Lung (tissue), 12 donors: ENCODE data around the gene EFNA3. TPM values are rescaled to one million over a fixed set of nuclear protein-coding genes. Genes with fewer than 3 reads are reported as not detected.
A peak's percentile ranks its signal among the peaks of the same experiment; 100 is the strongest.

ENCODE experiments used
- ATAC-seq: fragments of 200-7000 bp; cut with Tn5 transposase; one replicate; pipeline ENCODE4 v1.9.1; 2020; ENCODE audit warnings: moderate number of reproducible peaks; ENCODE audit not compliant: insufficient read depth, low FRiP score
- DNase-seq, 3 donors: peaks; one replicate each; pipeline ENCODE4 v3.0.0-alpha.2; 2013 to 2017
- H3K27ac ChIP-seq, 2 donors: one replicate each; pipeline ENCODE4 v1.5.1; 2013; ENCODE audit warnings: mild to moderate bottlenecking in 2 of 2, moderate library complexity in 2 of 2, control low read depth in 1 of 2, inconsistent platforms in 1 of 2, low read depth in 1 of 2, low read length in 1 of 2
- H3K27me3 ChIP-seq, 3 donors: one replicate each; pipeline ENCODE4 v1.5.1; 2013; ENCODE audit warnings: low read length in 2 of 3; ENCODE audit not compliant: control insufficient read depth in 3 of 3, insufficient read depth in 3 of 3
- H3K36me3 ChIP-seq, 4 donors: one replicate each; pipeline ENCODE4 v1.5.1; 2013; ENCODE audit warnings: low read length in 4 of 4, mild to moderate bottlenecking in 1 of 4, moderate library complexity in 1 of 4; ENCODE audit not compliant: control insufficient read depth in 4 of 4, insufficient read depth in 4 of 4
- H3K4me1 ChIP-seq, 5 donors: one replicate each; pipeline ENCODE4 v1.5.1; 2013; ENCODE audit warnings: low read length in 5 of 5, mild to moderate bottlenecking in 2 of 5, moderate library complexity in 1 of 5; ENCODE audit not compliant: control insufficient read depth in 5 of 5, insufficient read depth in 5 of 5
- H3K4me3 ChIP-seq: one replicate; pipeline ENCODE4 v1.5.1; 2013; ENCODE audit warnings: mild to moderate bottlenecking, control low read depth, moderate library complexity
- H3K9ac ChIP-seq, 2 donors: one replicate each; pipeline ENCODE4 v1.5.1; 2013; ENCODE audit warnings: low read length in 2 of 2, control low read depth in 1 of 2; ENCODE audit not compliant: insufficient read depth in 1 of 2
- H3K9me3 ChIP-seq, 4 donors: one replicate each; pipeline ENCODE4 v1.5.1; 2013; ENCODE audit warnings: low read length in 3 of 4, mild to moderate bottlenecking in 1 of 4, moderate library complexity in 1 of 4; ENCODE audit not compliant: control insufficient read depth in 4 of 4, insufficient read depth in 3 of 4
- CTCF ChIP-seq: IDR thresholded peaks from 2 replicates; pipeline ENCODE4 v1.5.1; 2012; ENCODE audit warnings: mild to moderate bottlenecking; ENCODE audit errors: control extremely low read depth, extremely low read depth
- WGBS, 2 donors: extraction: QIAGEN DNeasy Blood & Tissue Kit; methylation state at CpG; one replicate each; pipeline ENCODE4 v1.1.7; 2013; 5-methylcytosine and 5-hydroxymethylcytosine counted together
- polyA plus RNA-seq, 2 donors: library from polyadenylated mRNA; stranded (reverse); fragments of 200-250 nt; gene quantifications; one replicate each; pipeline ENCODE4 v1.2.1, GENCODE V29; 2013
- total RNA-seq, 2 donors: library from RNA; depleted of rRNA in 1 of 2; stranded (reverse); fragments of >200 nt in 1 of 2; gene quantifications; one replicate each; pipeline ENCODE4 v1.2.1, GENCODE V29; 2014 to 2021
- donor health status: control.
- donor health status: control.
- donor health status: Bipolar disorder and iron deficiency.
- donor health status: healthy.
- donor health status: DM: yes; HTN: yes; CAD: no.

The EFNA3 gene
- total and polyA plus RNA-seq, 4 donors, result 1.1 to 1.9 (median 1.6) TPM

GRCh38 chr1:155131856-155132255 is 53.2 kb downstream of the EFNA3 start:
- no peak overlapping the region for H3K4me3 ChIP-seq
- H3K4me1 ChIP-seq, result peaks cover 6 to 53% (median 15%) of the 10 kb centered on the region in 5 donors
- H3K9ac ChIP-seq, result no peak overlapping the region
- peaks cover 0 to 19% (median 18%) of the 10 kb centered on the region in 3 donors for H3K27me3 ChIP-seq
- H3K36me3 ChIP-seq, result peaks cover 0 to 21% (median 10%) of the 10 kb centered on the region in 4 donors
- ATAC-seq, result no peak
- H3K27ac ChIP-seq, result peak overlapping the region; percentile 81 to 93
- DNase-seq, result no peak
- 44 to 52% methylated on average over 2 of the region's 2 CpGs for WGBS, 2 donors
- TF ChIP-seq CTCF, result no peak
- no peaks in the 10 kb centered on the region for H3K9me3 ChIP-seq

- Histone ChIP-seq H3K4me1 (peaks cover 3 to 39% (median 10%) of the 10 kb centered on the region in 5 donors), H3K27ac (peak overlapping the region; percentile 93 to 99), H3K36me3 (peaks cover 0 to 27% (median 13%) of the 10 kb centered on the region in 4 donors), H3K4me3 (no peak overlapping the region), H3K9me3 (no peaks in the 10 kb centered on the region), H3K9ac (no peak overlapping the region), H3K27me3 (peaks cover 0 to 7% (median 2%) of the 10 kb centered on the region in 3 donors)
- 73 to 85% methylated on average over 7 of the region's 7 CpGs for WGBS, 2 donors
- no peak for ATAC-seq
- DNase-seq, result no peak
- TF ChIP-seq CTCF, result no peak
Observed at GRCh38 chr1:155133799-155134281, 55.2 kb downstream of the EFNA3 start.

DNA sequence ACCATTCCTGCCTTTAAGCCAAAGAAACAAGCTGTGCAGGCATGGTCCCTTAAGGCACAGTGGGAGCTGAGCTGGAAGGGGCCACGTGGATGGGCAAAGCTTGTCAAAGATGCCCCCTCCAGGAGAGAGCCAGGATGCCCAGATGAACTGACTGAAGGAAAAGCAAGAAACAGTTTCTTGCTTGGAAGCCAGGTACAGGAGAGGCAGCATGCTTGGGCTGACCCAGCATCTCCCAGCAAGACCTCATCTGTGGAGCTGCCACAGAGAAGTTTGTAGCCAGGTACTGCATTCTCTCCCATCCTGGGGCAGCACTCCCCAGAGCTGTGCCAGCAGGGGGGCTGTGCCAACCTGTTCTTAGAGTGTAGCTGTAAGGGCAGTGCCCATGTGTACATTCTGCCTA is 55.7 kb downstream of the EFNA3 start:
- peaks cover 3 to 35% (median 10%) of the 10 kb centered on the region in 5 donors for H3K4me1 ChIP-seq
- H3K9ac ChIP-seq, result peak overlapping the region in 1 of 2 donors; percentile 89
- ATAC-seq (no peak), DNase-seq (no peak)
- no peak for TF ChIP-seq CTCF
- H3K27ac ChIP-seq, result peak overlapping the region; percentile 93 to 99
- peaks cover 0 to 27% (median 13%) of the 10 kb centered on the region in 4 donors for H3K36me3 ChIP-seq
- no peak overlapping the region for H3K4me3 ChIP-seq
- H3K27me3 ChIP-seq, result peaks cover 0 to 2% (median 0%) of the 10 kb centered on the region in 3 donors
- H3K9me3 ChIP-seq, result no peaks in the 10 kb centered on the region
- WGBS, 2 donors, result 62 to 75% methylated on average over 1 of the region's 1 CpG
